HG02759 (cell line): ENCODE measurements around the gene KRTAP10-11.
"Not testable (repeated sequence)": the region's sequence is repeated elsewhere in the genome, so short reads cannot be mapped to it uniquely, and the experiment has no call there.

Experiments used
- ATAC-seq: cut with Tn5 transposase; IDR thresholded peaks from one replicate; pipeline ENCODE4 v1.9.1; 2021; ENCODE audit warnings: mild to moderate bottlenecking, moderate library complexity; ENCODE audit not compliant: unreplicated experiment

Gene KRTAP10-11, protein sequence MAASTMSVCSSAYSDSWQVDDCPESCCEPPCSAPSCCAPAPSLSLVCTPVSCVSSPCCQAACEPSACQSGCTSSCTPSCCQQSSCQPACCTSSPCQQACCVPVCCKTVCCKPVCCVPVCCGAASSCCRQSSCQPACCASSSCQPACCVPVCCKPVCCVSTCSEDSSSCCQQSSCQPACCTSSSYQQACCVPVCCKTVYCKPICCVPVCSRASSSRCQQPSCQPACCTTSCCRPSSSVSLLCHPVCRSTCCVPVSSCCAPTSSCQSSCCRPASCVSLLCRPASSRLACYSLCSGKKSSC

DNA sequence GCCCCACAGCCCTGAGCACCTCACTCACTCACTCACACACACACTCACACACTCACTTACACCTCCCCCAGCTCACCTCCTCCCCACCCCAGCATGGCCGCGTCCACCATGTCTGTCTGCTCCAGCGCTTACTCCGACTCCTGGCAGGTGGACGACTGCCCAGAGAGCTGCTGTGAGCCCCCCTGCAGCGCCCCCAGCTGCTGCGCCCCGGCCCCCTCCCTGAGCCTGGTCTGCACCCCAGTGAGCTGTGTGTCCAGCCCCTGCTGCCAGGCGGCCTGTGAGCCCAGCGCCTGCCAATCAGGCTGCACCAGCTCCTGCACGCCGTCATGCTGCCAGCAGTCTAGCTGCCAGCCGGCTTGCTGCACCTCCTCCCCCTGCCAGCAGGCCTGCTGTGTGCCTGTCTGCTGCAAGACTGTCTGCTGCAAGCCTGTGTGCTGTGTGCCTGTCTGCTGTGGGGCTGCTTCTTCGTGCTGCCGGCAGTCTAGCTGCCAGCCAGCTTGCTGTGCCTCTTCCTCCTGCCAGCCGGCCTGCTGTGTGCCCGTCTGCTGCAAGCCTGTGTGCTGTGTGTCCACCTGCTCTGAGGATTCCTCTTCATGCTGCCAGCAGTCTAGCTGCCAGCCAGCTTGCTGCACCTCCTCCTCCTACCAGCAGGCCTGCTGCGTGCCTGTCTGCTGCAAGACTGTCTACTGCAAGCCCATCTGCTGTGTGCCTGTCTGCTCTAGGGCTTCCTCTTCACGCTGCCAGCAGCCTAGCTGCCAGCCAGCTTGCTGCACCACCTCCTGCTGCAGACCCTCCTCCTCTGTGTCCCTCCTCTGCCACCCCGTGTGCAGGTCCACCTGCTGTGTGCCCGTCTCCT lies at the start of gene KRTAP10-11:
Gene KRTAP10-11 (plus strand): TSS at position 49 of the 856 bp plus-strand sequence. CDS start 45 bp downstream, at position 94.
- ATAC-seq = not testable (repeated sequence)

DNA sequence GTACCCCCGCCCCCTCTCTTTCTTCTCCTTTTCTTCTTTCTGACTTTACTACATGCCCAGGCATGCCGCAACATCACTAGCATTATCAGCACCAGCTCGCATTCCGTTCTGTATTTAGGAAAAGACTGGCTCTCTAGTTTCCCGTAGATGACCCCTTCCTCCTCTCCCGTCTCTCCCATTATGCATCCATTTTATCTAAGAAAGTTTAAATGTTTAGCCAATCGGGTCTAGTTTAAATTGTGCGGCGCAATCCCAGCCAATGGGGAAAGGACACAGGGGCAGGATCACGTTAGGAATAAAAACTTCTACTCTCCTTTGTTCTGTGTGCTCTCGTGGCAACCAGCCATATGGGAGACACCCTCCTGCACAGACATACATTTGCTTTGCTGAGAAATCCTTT lies 48.2 kb upstream of the KRTAP10-11 start:
- ATAC-seq = no peak

DNA sequence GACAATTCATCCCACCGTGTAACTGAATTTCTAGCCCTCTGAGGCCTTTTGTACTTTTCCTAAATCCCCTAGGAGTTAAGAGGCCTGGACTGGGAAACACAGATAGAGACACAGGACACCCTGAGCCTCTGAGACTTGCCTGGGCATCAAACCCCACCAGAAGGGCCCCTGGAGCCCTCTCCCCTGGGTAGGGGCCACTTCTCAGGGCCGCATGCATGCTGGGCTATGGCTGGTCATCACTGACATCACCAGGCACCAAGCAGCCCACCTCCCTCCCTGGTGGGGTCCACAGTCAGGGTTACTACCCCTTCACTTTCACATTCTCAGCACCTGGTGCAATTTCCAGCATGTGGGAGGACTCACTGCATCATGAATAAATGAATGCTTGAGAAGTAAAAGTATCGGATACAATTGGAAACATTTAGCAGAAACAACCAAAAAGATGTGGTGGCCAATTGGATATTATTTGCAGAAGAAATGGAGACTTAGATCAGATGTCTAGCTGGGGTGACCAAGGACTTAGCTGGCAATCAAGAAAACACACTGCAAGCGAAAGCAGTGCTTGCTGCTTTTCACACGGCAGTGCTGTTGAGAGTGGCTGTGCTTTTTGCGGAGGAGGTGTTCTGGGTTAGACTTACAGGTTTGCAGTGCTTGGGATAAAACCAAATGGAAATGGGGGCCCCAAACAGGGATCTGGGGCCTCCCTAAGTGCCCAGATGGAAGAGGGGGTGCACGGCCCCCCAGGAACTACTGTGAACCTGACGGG lies 46.8 kb upstream of the KRTAP10-11 start:
- ATAC-seq = no peak

DNA sequence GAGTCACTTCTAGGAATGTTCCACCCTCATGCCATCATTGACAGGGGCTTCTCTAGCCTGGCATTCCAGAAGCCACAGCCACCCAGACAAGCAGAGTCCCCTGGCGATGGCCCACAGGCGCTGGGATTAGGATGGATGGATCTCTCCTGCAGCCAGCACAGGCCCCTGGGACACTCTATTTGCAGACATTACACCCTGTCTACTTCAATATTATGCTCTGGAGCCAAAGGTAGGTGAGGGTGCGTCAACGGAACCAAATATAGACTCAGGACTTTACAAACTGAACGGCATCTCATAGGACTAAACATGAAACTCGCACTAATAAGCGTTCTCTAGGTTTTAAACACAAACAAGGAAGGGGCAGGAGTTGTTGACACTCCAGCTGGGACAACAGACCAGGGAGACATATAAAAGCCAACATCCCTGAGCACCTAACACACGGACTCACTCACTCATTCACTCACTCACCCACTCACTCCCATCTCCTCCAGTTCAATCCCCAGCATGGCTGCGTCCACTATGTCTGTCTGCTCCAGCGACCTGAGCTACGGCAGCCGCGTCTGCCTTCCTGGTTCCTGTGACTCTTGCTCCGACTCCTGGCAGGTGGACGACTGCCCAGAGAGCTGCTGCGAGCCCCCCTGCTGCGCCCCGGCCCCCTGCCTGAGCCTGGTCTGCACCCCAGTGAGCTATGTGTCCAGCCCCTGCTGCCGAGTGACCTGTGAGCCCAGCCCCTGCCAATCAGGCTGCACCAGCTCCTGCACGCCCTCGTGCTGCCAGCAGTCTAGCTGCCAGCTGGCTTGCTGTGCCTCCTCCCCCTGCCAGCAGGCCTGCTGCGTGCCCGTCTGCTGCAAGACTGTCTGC lies 45.9 kb upstream of the KRTAP10-11 start, which contains the start of gene KRTAP10-7:
Gene KRTAP10-7 (plus strand): TSS at position 480 of the 861 bp plus-strand sequence. CDS start 25 bp downstream, at position 505.
- not testable (repeated sequence) for ATAC-seq

DNA sequence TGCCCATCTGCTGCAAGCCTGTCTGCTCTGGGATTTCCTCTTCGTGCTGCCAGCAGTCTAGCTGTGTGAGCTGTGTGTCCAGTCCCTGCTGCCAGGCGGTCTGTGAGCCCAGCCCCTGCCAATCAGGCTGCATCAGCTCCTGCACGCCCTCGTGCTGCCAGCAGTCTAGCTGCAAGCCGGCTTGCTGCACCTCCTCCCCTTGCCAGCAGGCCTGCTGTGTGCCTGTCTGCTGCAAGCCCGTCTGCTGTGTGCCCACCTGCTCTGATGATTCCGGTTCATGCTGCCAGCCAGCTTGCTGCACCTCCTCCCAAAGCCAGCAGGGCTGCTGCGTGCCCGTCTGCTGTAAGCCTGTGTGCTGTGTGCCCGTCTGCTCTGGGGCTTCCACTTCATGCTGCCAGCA lies 45.1 kb upstream of the KRTAP10-11 start:
- ATAC-seq = not testable (repeated sequence)

DNA sequence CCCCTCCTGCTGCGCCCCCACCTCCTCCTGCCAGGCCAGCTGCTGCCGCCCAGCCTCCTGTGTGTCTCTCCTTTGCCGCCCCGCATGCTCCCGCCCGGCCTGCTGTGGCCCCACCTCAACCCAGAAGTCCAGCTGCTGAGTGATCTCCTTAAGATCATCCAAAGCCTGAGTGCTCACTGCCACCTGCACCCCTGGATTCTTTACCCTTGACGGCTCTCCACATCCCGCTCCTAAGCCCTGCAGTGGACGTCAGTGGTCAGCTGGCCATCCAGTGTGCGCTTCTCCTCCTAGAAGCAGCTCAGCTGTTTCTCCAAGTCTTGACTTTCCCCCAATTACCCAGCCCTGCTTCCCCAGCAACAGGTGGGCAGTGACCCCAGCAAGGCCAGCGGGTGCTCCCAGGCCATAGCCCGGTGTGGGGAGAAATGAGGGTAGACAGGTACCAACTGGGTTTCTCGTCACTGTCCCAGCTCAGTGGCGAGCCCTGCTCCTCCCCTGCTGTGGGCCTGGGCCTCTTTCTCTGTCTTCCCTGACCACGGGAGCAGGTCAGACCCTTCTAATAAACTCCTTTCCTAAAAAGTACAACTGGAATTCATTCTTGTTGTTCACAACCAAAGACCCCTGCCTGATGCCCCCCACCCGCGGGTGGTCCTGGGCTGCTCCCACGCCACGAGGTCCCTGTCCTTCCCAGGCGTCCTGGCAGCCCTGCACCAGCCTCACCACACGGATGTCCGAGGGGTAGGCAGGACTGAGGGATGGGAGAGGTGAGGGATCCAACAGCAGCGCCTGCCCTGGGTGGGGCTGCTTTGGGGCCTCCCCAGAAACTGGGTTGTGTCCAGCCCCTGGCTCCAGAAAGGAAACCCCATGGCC lies 44.4 kb upstream of the KRTAP10-11 start:
- ATAC-seq = no peak

DNA sequence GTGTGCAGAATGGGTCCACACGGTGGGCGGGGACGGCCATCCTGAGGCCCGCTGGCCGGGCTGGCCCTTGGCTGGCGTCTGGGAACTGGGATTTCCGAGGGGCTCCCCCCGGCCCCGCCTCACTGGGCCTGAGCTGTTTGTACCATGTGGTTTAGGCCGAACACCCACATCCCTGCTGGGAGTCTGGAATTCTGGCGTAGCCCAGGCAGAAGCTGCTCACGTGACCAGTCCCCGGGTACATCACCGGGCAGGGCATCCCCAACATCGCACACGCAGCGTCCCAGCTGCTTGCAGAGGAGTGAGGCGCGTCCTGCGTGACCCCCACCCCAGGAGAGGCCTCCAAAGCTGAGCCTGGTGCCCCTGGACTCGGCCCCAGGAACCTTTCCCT lies 43.8 kb upstream of the KRTAP10-11 start:
- no peak for ATAC-seq

DNA sequence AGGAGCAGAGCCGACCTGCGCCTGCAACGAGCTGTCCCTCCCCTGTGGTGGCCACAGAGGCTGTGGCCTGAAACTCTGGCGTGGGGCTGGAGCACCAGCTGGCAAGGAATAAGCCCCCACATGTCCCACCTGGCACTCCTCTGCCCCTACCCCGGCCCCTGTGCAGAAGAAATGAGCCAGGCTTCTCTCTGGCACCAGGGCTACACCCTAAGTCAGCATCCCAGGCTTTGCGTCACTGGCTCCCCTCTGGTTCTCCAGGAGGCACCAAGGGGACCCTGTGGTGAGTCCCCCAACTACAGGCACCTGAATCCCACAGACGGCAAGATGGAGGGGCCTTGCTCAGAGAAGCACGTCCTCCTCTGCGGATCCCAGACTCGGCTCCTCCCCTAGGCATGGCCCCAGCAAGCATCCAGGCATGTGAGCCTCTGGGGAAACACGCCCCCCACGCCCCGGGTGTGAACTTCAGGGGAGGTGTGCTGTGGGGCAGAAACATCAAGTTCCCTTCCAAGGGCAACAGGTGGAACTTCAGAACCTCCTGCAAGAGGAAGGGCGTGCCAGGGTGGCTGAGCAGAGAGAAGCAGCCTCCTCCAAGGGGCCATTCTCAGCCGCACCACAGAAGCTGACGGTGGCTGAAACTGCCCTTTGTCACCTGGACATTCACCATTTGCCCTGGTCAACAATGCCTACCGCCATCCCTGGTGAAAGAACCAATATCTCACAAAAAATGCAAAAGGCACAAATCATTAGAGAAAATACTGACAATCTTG lies 42.9 kb upstream of the KRTAP10-11 start:
- no peak for ATAC-seq

DNA sequence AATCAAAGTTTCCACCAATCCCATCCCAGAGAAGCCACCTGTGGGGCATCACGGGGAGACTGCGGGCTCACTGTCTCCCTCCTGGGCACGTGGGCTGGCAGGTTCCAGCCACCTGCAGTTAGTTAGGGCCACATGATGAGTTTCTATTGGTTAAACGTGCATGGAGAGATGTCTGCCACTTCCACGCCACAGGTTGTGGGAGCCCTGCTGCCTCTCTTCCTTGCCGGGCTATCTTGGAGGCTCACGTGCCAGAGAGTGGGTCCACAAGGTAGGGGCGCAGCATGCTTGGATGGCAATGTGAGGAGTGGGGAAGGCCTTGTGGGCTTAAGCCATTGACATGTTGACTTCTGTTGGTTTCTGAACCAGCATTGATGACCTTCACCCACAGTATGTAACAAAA lies 42.3 kb upstream of the KRTAP10-11 start:
- no peak for ATAC-seq

DNA sequence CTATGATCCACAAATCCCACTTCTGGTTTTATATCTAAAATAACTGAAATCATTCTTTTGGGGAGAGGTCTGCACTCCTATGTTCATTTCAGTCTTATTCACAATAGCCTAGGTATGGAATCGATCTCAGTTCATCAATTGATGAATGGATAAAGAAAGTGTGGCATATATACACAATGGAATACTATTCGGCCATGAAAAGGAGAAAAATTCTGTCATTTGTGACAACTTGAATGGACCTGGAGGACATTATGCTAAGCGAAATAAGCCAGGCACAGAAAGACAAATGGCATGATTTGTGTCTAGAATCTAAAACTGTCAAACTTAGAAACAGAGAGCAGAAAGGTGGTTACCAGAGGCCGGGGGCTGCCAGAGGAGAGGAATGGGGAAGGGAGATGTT lies 39.7 kb upstream of the KRTAP10-11 start:
- ATAC-seq = no peak

DNA sequence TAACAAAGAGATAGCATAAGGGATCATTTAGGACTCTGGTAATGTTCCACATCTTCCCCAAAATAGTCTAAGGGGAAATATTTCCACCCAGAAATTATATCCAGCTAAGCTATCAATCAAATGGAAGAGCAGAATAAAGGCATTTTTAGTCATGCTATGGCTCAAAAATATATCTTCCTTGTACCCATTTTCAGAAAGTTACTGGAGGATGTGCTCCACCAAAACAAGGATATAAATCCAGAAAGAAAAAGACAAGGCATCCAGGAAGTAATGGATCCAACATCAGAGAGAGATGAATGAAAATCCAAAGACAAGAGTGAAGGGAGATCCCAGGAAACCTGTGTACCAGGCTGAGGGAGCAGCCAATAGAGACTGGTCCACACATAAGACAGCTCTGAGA lies 37.0 kb upstream of the KRTAP10-11 start:
- no peak for ATAC-seq

DNA sequence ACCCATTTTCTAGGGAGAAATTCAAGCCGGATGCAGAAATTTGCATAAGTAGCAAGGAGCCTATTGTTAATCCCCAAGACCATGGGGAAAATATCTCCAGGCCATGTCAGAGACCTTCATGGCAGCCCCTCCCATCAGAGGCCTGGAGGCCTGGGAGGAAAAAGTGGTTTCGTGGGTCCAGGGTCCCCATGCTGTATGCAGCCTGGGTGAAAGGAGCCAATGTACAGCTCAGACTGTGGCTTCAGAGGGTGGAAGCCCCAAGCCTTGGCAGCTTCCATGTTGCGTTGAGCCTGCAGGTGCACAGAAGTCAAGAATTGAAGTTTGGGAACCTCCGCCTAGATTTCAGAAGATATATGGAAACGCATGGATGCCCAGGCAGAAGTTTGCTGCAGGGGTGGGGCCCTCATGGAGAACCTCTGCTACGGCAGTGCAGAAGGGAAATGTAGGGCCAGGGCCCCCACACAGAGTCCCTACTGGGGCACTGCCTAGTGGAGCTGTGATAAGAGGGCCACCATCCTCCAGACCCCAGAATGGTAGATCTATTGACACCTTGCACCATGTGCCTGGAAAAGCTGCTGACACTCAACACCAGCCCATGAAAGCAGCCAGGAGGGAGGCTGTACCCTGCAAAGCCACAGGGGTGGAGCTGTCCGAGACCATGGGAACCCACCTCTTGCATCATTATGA lies 35.9 kb upstream of the KRTAP10-11 start:
- not testable (repeated sequence) for ATAC-seq

DNA sequence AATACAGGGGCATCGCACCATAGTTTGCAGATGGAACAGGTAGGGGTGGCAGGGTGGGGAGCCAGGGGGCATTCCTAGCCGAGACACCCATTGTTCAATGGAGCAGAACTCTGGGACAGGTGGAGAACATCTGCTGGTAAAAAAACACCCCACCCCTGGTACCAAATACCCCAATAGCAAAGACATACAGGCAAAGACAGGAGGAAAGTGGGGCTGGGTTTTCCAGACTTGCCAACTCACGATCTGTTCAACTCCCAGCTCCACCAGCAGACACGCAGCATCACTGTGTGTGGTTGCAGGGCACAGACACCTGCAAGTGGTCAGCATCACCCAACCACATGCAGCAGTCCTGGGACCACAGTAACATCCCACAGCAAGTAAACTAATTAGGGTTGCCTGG lies 34.7 kb upstream of the KRTAP10-11 start:
- no peak for ATAC-seq

DNA sequence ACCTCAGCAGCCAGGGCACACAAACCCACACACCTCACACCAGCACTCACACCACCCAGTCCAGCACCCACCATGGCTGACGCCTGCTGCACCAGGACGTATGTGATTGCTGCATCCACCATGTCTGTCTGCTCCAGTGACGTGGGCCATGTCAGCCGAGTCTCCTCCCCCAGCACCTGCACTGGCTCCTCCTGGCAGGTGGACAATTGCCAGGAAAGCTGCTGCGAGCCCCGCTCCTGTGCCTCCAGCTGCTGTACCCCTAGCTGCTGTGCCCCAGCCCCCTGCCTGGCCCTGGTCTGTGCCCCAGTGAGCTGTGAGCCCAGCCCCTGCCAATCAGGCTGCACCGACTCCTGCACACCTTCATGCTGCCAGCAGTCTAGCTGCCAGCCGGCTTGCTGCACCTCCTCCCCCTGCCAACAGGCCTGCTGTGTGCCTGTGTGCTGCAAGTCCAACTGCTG lies 34.2 kb upstream of the KRTAP10-11 start, which contains the start of gene KRTAP10-8:
Gene KRTAP10-8 (plus strand): TSS at position 51 of the 458 bp plus-strand sequence. CDS start 22 bp downstream, at position 73.
- ATAC-seq = no peak

DNA sequence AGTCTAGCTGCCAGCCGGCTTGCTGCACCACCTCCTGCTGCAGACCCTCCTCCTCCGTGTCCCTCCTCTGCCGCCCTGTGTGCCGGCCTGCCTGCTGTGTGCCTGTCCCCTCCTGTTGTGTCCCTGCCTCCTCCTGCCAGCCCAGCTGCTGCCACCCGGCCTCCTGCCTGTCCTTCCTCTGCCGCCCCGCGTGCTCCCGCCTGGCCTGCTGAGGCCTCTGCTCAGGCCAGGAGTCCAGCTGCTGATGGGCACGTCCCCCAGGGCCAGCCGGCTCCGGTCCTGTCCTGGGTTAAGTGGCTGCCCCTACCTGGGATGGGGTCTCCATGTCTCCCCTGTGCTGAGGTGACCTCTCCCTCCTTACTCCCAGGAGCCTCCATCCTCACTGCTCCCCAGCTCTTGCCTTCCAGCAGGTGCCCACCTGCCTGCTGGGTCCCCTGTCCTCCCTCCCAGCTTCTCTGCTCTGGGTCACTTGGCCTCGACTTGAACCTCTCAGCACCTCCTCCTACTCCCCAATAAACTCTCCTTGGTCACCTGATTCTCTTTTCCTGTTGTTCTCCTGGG lies 33.5 kb upstream of the KRTAP10-11 start:
- ATAC-seq = no peak

DNA sequence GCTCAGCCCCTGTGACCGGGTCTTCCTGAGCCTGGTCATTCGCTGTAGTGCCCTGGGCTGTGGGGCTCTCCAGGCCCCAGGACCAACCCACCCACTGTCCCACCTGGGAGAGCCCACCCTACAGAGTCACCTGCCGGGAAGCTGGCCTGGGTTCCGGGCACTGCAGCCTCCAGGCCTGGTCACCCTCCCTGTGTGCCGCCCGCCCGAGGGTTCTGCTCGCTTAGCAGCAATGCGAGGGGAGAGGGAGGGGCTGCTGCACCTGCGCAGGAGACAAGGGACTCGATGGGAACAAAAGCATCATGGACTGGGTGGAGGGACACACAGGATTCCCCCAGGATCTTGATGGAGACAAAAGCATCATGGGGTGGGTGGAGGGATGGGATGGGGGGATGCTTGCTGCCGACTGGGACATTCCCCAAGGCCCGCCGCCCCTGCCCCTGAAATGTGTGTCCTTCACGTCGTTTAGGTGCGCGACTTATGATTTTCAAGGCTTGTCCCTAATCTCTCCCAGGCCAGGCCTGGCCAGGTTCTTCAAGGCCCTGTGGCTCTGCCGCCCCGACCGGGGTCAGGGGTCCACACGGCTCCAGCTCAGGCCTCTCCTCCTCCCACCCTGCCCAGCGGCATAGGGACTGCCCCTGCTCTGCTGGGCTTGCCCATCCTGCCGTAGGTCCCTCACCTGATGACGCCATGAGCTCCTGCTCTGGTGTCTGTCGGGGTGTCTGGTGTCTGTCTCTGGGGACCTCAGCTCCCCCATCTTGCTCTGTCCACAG lies 32.6 kb upstream of the KRTAP10-11 start:
- no peak for ATAC-seq

DNA sequence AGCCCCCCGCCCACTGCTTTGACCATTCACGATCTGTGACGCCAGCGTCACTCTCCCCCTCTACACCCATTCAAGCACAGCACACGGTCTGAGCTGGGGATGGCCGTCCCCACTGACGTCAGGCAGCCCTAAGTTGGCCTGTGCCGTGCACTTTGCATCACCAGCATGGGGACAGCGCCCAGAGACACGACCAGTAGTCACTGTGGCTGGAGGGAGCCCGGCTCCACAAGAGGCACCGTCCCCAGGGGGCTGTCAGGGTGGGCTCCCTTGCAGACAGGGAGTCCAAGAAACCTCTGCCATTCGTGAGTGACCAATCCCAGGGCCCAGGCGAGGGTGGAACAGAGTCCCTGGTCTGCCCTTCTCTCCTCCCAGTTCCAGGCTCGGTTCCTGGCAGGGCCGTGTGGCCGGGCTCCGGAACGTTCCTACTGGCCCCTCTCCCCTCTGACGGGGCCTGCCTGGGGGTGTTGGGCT lies 32.0 kb upstream of the KRTAP10-11 start:
- ATAC-seq = no peak
